GM19351 (cell line): Measurements from ENCODE around the gene S100A6.

Source experiments
- ATAC-seq: cut with Tn5 transposase; IDR thresholded peaks from one replicate; pipeline ENCODE4 v1.9.1; 2021; ENCODE audit warnings: mild to moderate bottlenecking, moderate library complexity; ENCODE audit not compliant: unreplicated experiment

S100A6 gene

GRCh38 chr1:153507926-153508583, 27.7 kb downstream of the S100A6 start:
- ATAC-seq, result no peak

GRCh38 chr1:153506831-153507413, 28.9 kb downstream of the S100A6 start:
- no peak for ATAC-seq

- no peak for ATAC-seq
Observed at GRCh38 chr1:153506386-153506785, 29.4 kb downstream of the S100A6 start.

- ATAC-seq, result no peak
Observed at GRCh38 chr1:153505576-153505975, 30.2 kb downstream of the S100A6 start.

GRCh38 chr1:153503766-153504165, 32.0 kb downstream of the S100A6 start:
- no peak for ATAC-seq

GRCh38 chr1:153498746-153499145, 37.0 kb downstream of the S100A6 start:
- no peak for ATAC-seq

- ATAC-seq, result no peak
Observed at GRCh38 chr1:153495536-153495935, 40.3 kb downstream of the S100A6 start.

GRCh38 chr1:153494976-153495535, 40.7 kb downstream of the S100A6 start:
- ATAC-seq, result no peak

GRCh38 chr1:153493343-153493960, 42.3 kb downstream of the S100A6 start:
- ATAC-seq, result no peak

- no peak for ATAC-seq
Observed at GRCh38 chr1:153490272-153491051, 45.3 kb downstream of the S100A6 start.

- no peak for ATAC-seq
Observed at GRCh38 chr1:153488731-153489130, 47.1 kb downstream of the S100A6 start.

- ATAC-seq, result no peak
Observed at GRCh38 chr1:153487707-153488106, 48.1 kb downstream of the S100A6 start.

GRCh38 chr1:153485863-153486262, 49.9 kb downstream of the S100A6 start:
- ATAC-seq, result no peak
